ENCODE results near the gene RRH. TPM values are rescaled to one million over a fixed set of nuclear protein-coding genes. Genes with fewer than 3 reads are reported as not detected.
"Not testable (repeated sequence)": the region's sequence is repeated elsewhere in the genome, so short reads cannot be mapped to it uniquely, and the experiment has no call there.

Gene RRH
- 1 to 10 TPM in 1 of 4 donors, under 1 TPM in 3; 0.28 to 1.1 (median 0.34) TPM for total RNA-seq

- ATAC-seq (ENCODE audit: low FRiP score) (no peak), DNase-seq (ENCODE audit: low spot score) (no peak)
- no peak for TF ChIP-seq CTCF (IDR thresholded peaks at IDR 0.05)
Measured at GRCh38 chr4:109827672-109828071, at the start of gene RRH. RRH (plus strand) TSS chr4:109827972; CDS start chr4:109828028, 56 bp downstream.

GRCh38 chr4:109782092-109782491 lies 45.7 kb upstream of the RRH start:
- ATAC-seq (ENCODE audit: low FRiP score); DNase-seq (ENCODE audit: low spot score): not testable (repeated sequence)

- ATAC-seq (ENCODE audit: low FRiP score) (no peak), DNase-seq (ENCODE audit: low spot score) (no peak)
- no peak for TF ChIP-seq CTCF (IDR thresholded peaks at IDR 0.05)
Measured at GRCh38 chr4:109786846-109787245, 40.9 kb upstream of the RRH start.

DNA sequence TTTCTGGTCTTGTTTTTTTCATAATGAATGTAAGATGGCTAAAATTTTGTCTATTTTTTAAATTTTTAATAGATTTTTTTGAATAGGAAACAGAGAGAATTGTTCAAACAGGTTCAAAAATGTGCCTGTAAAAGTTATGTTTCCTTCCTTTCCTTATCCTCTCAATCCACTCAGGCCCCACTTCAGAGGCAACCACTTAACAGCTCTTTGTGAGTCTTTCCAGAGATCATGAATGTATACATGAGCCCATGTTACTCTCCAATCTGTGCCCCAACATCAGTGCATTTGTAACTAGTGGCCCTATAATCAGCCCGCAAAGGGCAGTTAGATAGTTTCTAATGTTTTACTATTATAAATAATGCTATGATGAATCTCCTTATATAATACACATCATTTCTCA lies 40.0 kb upstream of the RRH start:
- no peak for TF ChIP-seq CTCF (IDR thresholded peaks at IDR 0.05)
- DNase-seq (ENCODE audit: low spot score) (no peak), ATAC-seq (ENCODE audit: low FRiP score) (no peak)

DNA sequence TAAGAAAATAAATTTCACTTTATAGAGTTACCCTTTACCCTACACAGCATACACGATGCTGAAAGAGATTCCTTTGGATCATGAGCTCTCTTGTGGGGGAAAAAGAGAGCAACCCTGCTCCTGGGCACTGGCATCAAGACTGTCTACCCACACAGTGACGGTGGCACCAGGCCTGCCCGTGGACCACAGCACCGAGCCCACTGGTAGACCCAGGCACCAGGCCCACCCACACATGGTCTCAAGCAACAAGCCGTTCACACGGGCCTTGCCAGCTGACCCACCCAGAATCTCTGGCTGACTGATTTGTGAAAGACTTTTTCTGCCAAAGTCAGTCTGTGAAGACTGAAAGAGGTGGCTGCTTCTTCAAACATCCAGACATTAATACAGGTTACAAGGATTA lies 32.7 kb upstream of the RRH start:
- no peak for DNase-seq (ENCODE audit: low spot score)
- no peak for ATAC-seq (ENCODE audit: low FRiP score)
- no peak for TF ChIP-seq CTCF (IDR thresholded peaks at IDR 0.05)

DNA sequence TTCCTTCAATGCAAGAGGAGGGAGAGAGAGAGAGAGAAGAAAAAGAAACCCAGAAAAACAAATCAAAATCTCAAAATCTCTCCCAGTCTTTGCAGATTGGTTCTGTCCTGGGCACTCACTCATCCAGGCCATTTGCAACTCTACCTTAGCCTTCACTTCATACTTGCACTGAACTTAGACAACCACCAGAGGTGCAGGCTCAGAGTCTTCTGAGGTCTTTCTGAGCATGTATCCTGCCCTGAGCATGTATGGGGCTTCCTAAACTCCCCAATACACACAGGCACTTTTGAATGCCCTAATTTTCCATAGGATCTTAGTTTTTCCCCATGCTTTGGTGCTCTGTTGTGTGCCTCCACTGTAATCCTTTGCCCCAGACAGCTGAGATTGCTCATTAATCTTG lies 28.9 kb upstream of the RRH start:
- DNase-seq (ENCODE audit: low spot score): no peak
- ATAC-seq (ENCODE audit: low FRiP score): no peak
- no peak for TF ChIP-seq CTCF (IDR thresholded peaks at IDR 0.05)

GRCh38 chr4:109801099-109801789 lies 26.5 kb upstream of the RRH start:
- TF ChIP-seq CTCF (IDR thresholded peaks at IDR 0.05): no peak
- ATAC-seq (ENCODE audit: low FRiP score): no peak
- no peak for DNase-seq (ENCODE audit: low spot score)
